Measurements from ENCODE around the gene POC1B.

Gene POC1B

GRCh38 chr12:89393551-89394121, 132.2 kb downstream of the POC1B start:
- Histone ChIP-seq H3K27me3 (ENCODE audit: insufficient read depth, low read length) (no peaks in the 10 kb centered on the region), H3K9ac (ENCODE audit: low read depth, low read length) (no peak overlapping the region), H3K9me3 (ENCODE audit: insufficient read depth, low read depth, low read length) (no peaks in the 10 kb centered on the region), H3K4me1 (ENCODE audit: insufficient read depth, low read length) (0 out of 2 replicates have a peak, but pooled peaks cover 2% of the 10 kb centered on the region), H3K36me3 (ENCODE audit: insufficient read depth, low read length) (no peaks in the 10 kb centered on the region), H3K27ac (ENCODE audit: low read depth, low read length) (no peak overlapping the region), H3K4me3 (ENCODE audit: low read length) (no peak overlapping the region)
- 88% methylated on average over 3 of the region's 3 CpGs for WGBS

- no peaks in the 10 kb centered on the region for H3K36me3 ChIP-seq (ENCODE audit: insufficient read depth, low read length)
Measured at GRCh38 chr12:89392391-89392790, 133.5 kb downstream of the POC1B start.

GRCh38 chr12:89391726-89392336, 134.0 kb downstream of the POC1B start:
- Histone ChIP-seq H3K4me1 (ENCODE audit: insufficient read depth, low read length) (0 out of 2 replicates have a peak, but pooled peaks cover 2% of the 10 kb centered on the region), H3K27ac (ENCODE audit: low read depth, low read length) (no peak overlapping the region), H3K9ac (ENCODE audit: low read depth, low read length) (no peak overlapping the region), H3K27me3 (ENCODE audit: insufficient read depth, low read length) (no peaks in the 10 kb centered on the region), H3K36me3 (ENCODE audit: insufficient read depth, low read length) (no peaks in the 10 kb centered on the region), H3K9me3 (ENCODE audit: insufficient read depth, low read depth, low read length) (no peaks in the 10 kb centered on the region), H3K4me3 (ENCODE audit: low read length) (no peak overlapping the region)
- WGBS, result 94% methylated on average over 6 of the region's 6 CpGs

More at GRCh38 chr12:89392391-89392790, 133.5 kb downstream of the POC1B start:
- Histone ChIP-seq H3K9ac (ENCODE audit: low read depth, low read length) (no peak overlapping the region), H3K27ac (ENCODE audit: low read depth, low read length) (no peak overlapping the region), H3K4me1 (ENCODE audit: insufficient read depth, low read length) (0 out of 2 replicates have a peak, but pooled peaks cover 2% of the 10 kb centered on the region), H3K27me3 (ENCODE audit: insufficient read depth, low read length) (no peaks in the 10 kb centered on the region), H3K9me3 (ENCODE audit: insufficient read depth, low read depth, low read length) (no peaks in the 10 kb centered on the region), H3K4me3 (ENCODE audit: low read length) (no peak overlapping the region)
- 90% methylated on average over 1 of the region's 3 CpGs for WGBS

- 89% methylated on average over 3 of the region's 3 CpGs for WGBS
- Histone ChIP-seq H3K4me1 (ENCODE audit: insufficient read depth, low read length) (peaks cover 8% of the 10 kb centered on the region), H3K9me3 (ENCODE audit: insufficient read depth, low read depth, low read length) (no peaks in the 10 kb centered on the region), H3K27ac (ENCODE audit: low read depth, low read length) (no peak overlapping the region), H3K4me3 (ENCODE audit: low read length) (no peak overlapping the region), H3K27me3 (ENCODE audit: insufficient read depth, low read length) (no peaks in the 10 kb centered on the region), H3K36me3 (ENCODE audit: insufficient read depth, low read length) (no peaks in the 10 kb centered on the region), H3K9ac (ENCODE audit: low read depth, low read length) (no peak overlapping the region)
Measured at GRCh38 chr12:89390802-89391673, 134.8 kb downstream of the POC1B start.

- Histone ChIP-seq H3K4me3 (ENCODE audit: low read length) (no peak overlapping the region), H3K27me3 (ENCODE audit: insufficient read depth, low read length) (no peaks in the 10 kb centered on the region), H3K9me3 (ENCODE audit: insufficient read depth, low read depth, low read length) (no peaks in the 10 kb centered on the region), H3K9ac (ENCODE audit: low read depth, low read length) (no peak overlapping the region), H3K36me3 (ENCODE audit: insufficient read depth, low read length) (no peaks in the 10 kb centered on the region), H3K27ac (ENCODE audit: low read depth, low read length) (no peak overlapping the region), H3K4me1 (ENCODE audit: insufficient read depth, low read length) (peaks cover 10% of the 10 kb centered on the region)
- WGBS, result 93% methylated on average over 6 of the region's 6 CpGs
Measured at GRCh38 chr12:89389755-89390661, 135.8 kb downstream of the POC1B start.

- H3K4me3 ChIP-seq (ENCODE audit: low read length), result no peak overlapping the region
- H3K27ac ChIP-seq (ENCODE audit: low read depth, low read length), result no peak overlapping the region
- H3K4me1 ChIP-seq (ENCODE audit: insufficient read depth, low read length), result peaks cover 28% of the 10 kb centered on the region
- H3K9ac ChIP-seq (ENCODE audit: low read depth, low read length), result no peak overlapping the region
- no peaks in the 10 kb centered on the region for H3K9me3 ChIP-seq (ENCODE audit: insufficient read depth, low read depth, low read length)
- H3K27me3 ChIP-seq (ENCODE audit: insufficient read depth, low read length), result no peaks in the 10 kb centered on the region
- WGBS, result 84% methylated on average over 3 of the region's 3 CpGs
- H3K36me3 ChIP-seq (ENCODE audit: insufficient read depth, low read length), result no peaks in the 10 kb centered on the region
Measured at GRCh38 chr12:89386138-89386537, 139.7 kb downstream of the POC1B start.

GRCh38 chr12:89384807-89385206, 141.0 kb downstream of the POC1B start:
- Histone ChIP-seq H3K9ac (ENCODE audit: low read depth, low read length) (no peak overlapping the region), H3K9me3 (ENCODE audit: insufficient read depth, low read depth, low read length) (no peaks in the 10 kb centered on the region), H3K4me1 (ENCODE audit: insufficient read depth, low read length) (peaks cover 28% of the 10 kb centered on the region), H3K27me3 (ENCODE audit: insufficient read depth, low read length) (no peaks in the 10 kb centered on the region), H3K36me3 (ENCODE audit: insufficient read depth, low read length) (no peaks in the 10 kb centered on the region), H3K27ac (ENCODE audit: low read depth, low read length) (no peak overlapping the region), H3K4me3 (ENCODE audit: low read length) (no peak overlapping the region)
- WGBS, result 91% methylated on average over 3 of the region's 3 CpGs

- Histone ChIP-seq H3K9me3 (ENCODE audit: insufficient read depth, low read depth, low read length) (no peaks in the 10 kb centered on the region), H3K4me1 (ENCODE audit: insufficient read depth, low read length) (peaks cover 28% of the 10 kb centered on the region), H3K4me3 (ENCODE audit: low read length) (no peak overlapping the region), H3K27me3 (ENCODE audit: insufficient read depth, low read length) (no peaks in the 10 kb centered on the region), H3K36me3 (ENCODE audit: insufficient read depth, low read length) (no peaks in the 10 kb centered on the region), H3K9ac (ENCODE audit: low read depth, low read length) (no peak overlapping the region), H3K27ac (ENCODE audit: low read depth, low read length) (0 out of 2 replicates have a peak overlapping the region, but pooled peaks have one; percentile 1)
- WGBS, result 44% methylated on average over 8 of the region's 8 CpGs
Measured at GRCh38 chr12:89384050-89384758, 141.6 kb downstream of the POC1B start.

- Histone ChIP-seq H3K9ac (ENCODE audit: low read depth, low read length) (no peak overlapping the region), H3K4me1 (ENCODE audit: insufficient read depth, low read length) (peaks cover 28% of the 10 kb centered on the region), H3K27ac (ENCODE audit: low read depth, low read length) (no peak overlapping the region), H3K4me3 (ENCODE audit: low read length) (no peak overlapping the region), H3K36me3 (ENCODE audit: insufficient read depth, low read length) (no peaks in the 10 kb centered on the region), H3K9me3 (ENCODE audit: insufficient read depth, low read depth, low read length) (no peaks in the 10 kb centered on the region), H3K27me3 (ENCODE audit: insufficient read depth, low read length) (no peaks in the 10 kb centered on the region)
- WGBS, result 79% methylated on average over 6 of the region's 6 CpGs
Measured at GRCh38 chr12:89383235-89384049, 142.4 kb downstream of the POC1B start.

- Histone ChIP-seq H3K27me3 (ENCODE audit: insufficient read depth, low read length) (no peaks in the 10 kb centered on the region), H3K9me3 (ENCODE audit: insufficient read depth, low read depth, low read length) (no peaks in the 10 kb centered on the region), H3K9ac (ENCODE audit: low read depth, low read length) (no peak overlapping the region), H3K4me3 (ENCODE audit: low read length) (no peak overlapping the region), H3K4me1 (ENCODE audit: insufficient read depth, low read length) (peaks cover 28% of the 10 kb centered on the region), H3K27ac (ENCODE audit: low read depth, low read length) (no peak overlapping the region), H3K36me3 (ENCODE audit: insufficient read depth, low read length) (no peaks in the 10 kb centered on the region)
- 89% methylated on average over 4 of the region's 5 CpGs for WGBS
Measured at GRCh38 chr12:89382328-89382727, 143.5 kb downstream of the POC1B start.

Measured in HUES64 (cell line).